ENCODE results near the gene TRAK1.

TRAK1 gene

GRCh38 chr3:42173307-42173706 lies 82.2 kb downstream of the TRAK1 start:
- H3K4me3 ChIP-seq (ENCODE audit: low read depth, low read length) = no peak overlapping the region
- no peaks in the 10 kb centered on the region for H3K27me3 ChIP-seq
- no peaks in the 10 kb centered on the region for H3K9me3 ChIP-seq
- TF ChIP-seq CTCF (IDR thresholded peaks at IDR 0.05; ENCODE audit: low read depth, low read length) = no peak
- no peaks in the 10 kb centered on the region for H3K36me3 ChIP-seq
- no peaks in the 10 kb centered on the region for H3K4me1 ChIP-seq
- no peak for DNase-seq

- Histone ChIP-seq H3K4me1 (no peaks in the 10 kb centered on the region), H3K36me3 (no peaks in the 10 kb centered on the region), H3K4me3 (ENCODE audit: low read depth, low read length) (no peak overlapping the region), H3K9me3 (no peaks in the 10 kb centered on the region), H3K27me3 (no peaks in the 10 kb centered on the region)
- DNase-seq = no peak
- no peak for TF ChIP-seq CTCF (IDR thresholded peaks at IDR 0.05; ENCODE audit: low read depth, low read length)
Observed at GRCh38 chr3:42174679-42175385, 83.7 kb downstream of the TRAK1 start.

- Histone ChIP-seq H3K4me3 (ENCODE audit: low read depth, low read length) (no peak overlapping the region), H3K27me3 (no peaks in the 10 kb centered on the region), H3K36me3 (no peaks in the 10 kb centered on the region), H3K9me3 (no peaks in the 10 kb centered on the region), H3K4me1 (no peaks in the 10 kb centered on the region)
- no peak for DNase-seq
- TF ChIP-seq CTCF (IDR thresholded peaks at IDR 0.05; ENCODE audit: low read depth, low read length) = no peak
Observed at GRCh38 chr3:42175386-42176240, 84.5 kb downstream of the TRAK1 start.

- H3K9me3 ChIP-seq = no peaks in the 10 kb centered on the region
- no peak for DNase-seq
- no peaks in the 10 kb centered on the region for H3K27me3 ChIP-seq
- no peaks in the 10 kb centered on the region for H3K36me3 ChIP-seq
- no peaks in the 10 kb centered on the region for H3K4me1 ChIP-seq
- no peak for TF ChIP-seq CTCF (IDR thresholded peaks at IDR 0.05; ENCODE audit: low read depth, low read length)
- no peak overlapping the region for H3K4me3 ChIP-seq (ENCODE audit: low read depth, low read length)
Observed at GRCh38 chr3:42176242-42177034, 85.3 kb downstream of the TRAK1 start.

GRCh38 chr3:42177068-42177800 lies 86.1 kb downstream of the TRAK1 start:
- no peaks in the 10 kb centered on the region for H3K4me1 ChIP-seq
- H3K36me3 ChIP-seq = no peaks in the 10 kb centered on the region
- no peaks in the 10 kb centered on the region for H3K9me3 ChIP-seq
- DNase-seq = no peak
- H3K4me3 ChIP-seq (ENCODE audit: low read depth, low read length) = no peak overlapping the region
- no peaks in the 10 kb centered on the region for H3K27me3 ChIP-seq
- no peak for TF ChIP-seq CTCF (IDR thresholded peaks at IDR 0.05; ENCODE audit: low read depth, low read length)
